Liver (tissue), 9 donors: ENCODE measurements around the gene TGM3. TPM values are rescaled to one million over a fixed set of nuclear protein-coding genes. Genes with fewer than 3 reads are reported as not detected.

Experiments
- DNase-seq: peaks from one replicate; pipeline ENCODE4 v3.0.0-alpha.2; 2017; ENCODE audit warnings: low spot score
- H3K27ac ChIP-seq, 2 donors: one replicate each; pipeline ENCODE4 v1.7.0; 2013; ENCODE audit warnings: inconsistent platforms in 2 of 2, low read length in 2 of 2, control low read depth in 1 of 2, low read depth in 1 of 2, mild to moderate bottlenecking in 1 of 2
- H3K27me3 ChIP-seq, 4 donors: one replicate each; pipeline versions ENCODE4 v1.6.1 to v1.7.0; 2013; ENCODE audit warnings: low read length in 3 of 4, inconsistent platforms in 1 of 4, mild to moderate bottlenecking in 1 of 4, moderate library complexity in 1 of 4; ENCODE audit not compliant: control insufficient read depth in 4 of 4, insufficient read depth in 4 of 4
- H3K36me3 ChIP-seq, 4 donors: one replicate each; pipeline versions ENCODE4 v1.6.1 to v1.7.0; 2013; ENCODE audit warnings: low read length in 3 of 4, mild to moderate bottlenecking in 3 of 4, low read depth in 1 of 4, moderate library complexity in 1 of 4; ENCODE audit not compliant: control insufficient read depth in 4 of 4, insufficient read depth in 3 of 4
- H3K4me1 ChIP-seq, 4 donors: one replicate each; pipeline versions ENCODE4 v1.6.1 to v1.7.0; 2013; ENCODE audit warnings: low read length in 3 of 4, mild to moderate bottlenecking in 3 of 4, moderate library complexity in 1 of 4; ENCODE audit not compliant: control insufficient read depth in 4 of 4, insufficient read depth in 4 of 4
- H3K4me3 ChIP-seq, 3 donors: one replicate each; pipeline versions ENCODE4 v1.6.1 to v1.7.0; 2013; ENCODE audit warnings: low read length in 3 of 3, control low read depth in 1 of 3, low read depth in 1 of 3, mild to moderate bottlenecking in 1 of 3
- H3K9ac ChIP-seq, 2 donors: one replicate each; pipeline ENCODE4 v1.7.0; 2013; ENCODE audit warnings: low read length in 2 of 2, mild to moderate bottlenecking in 2 of 2, moderate library complexity in 2 of 2, control low read depth in 1 of 2, low read depth in 1 of 2
- H3K9me3 ChIP-seq, 4 donors: one replicate each; pipeline versions ENCODE4 v1.6.1 to v1.7.0; 2013; ENCODE audit warnings: low read length in 3 of 4; ENCODE audit not compliant: control insufficient read depth in 4 of 4
- ATF3 ChIP-seq: IDR thresholded peaks from 2 replicates; pipeline ENCODE4 v1.6.1; 2016; ENCODE audit warnings: antibody characterized with exemption
- CTCF ChIP-seq: fragments of 150-350 bp; IDR thresholded peaks from 2 replicates; pipeline ENCODE4 v1.5.1; 2017; ENCODE audit warnings: improper control_type of control experiment, low read depth, low read length; ENCODE audit not compliant: missing input control
- EGR1 ChIP-seq, 2 donors: IDR thresholded peaks; 2 replicates each; pipeline ENCODE4 v1.6.1; 2016 to 2018; ENCODE audit warnings: antibody characterized with exemption in 2 of 2, low read depth in 2 of 2
- GABPA ChIP-seq, 2 donors: IDR thresholded peaks in 1 of 2; conservative IDR thresholded peaks in 1 of 2; 2 replicates each; pipeline ENCODE4 v1.6.1; 2016; ENCODE audit warnings: antibody characterized with exemption in 2 of 2, mild to moderate bottlenecking in 1 of 2, moderate library complexity in 1 of 2
- HNF4A ChIP-seq, 2 donors: conservative IDR thresholded peaks; 2 replicates each; pipeline ENCODE4 v1.6.1; 2016; ENCODE audit warnings: antibody characterized with exemption in 2 of 2, mild to moderate bottlenecking in 2 of 2
- HNF4G ChIP-seq: IDR thresholded peaks from 2 replicates; pipeline ENCODE4 v1.6.1; 2016; ENCODE audit warnings: antibody characterized with exemption
- NR2F2 ChIP-seq: IDR thresholded peaks from 2 replicates; pipeline ENCODE4 v1.6.1; 2016; ENCODE audit warnings: antibody characterized with exemption
- RAD21 ChIP-seq, 2 donors: IDR thresholded peaks; 2 replicates each; pipeline ENCODE4 v1.6.1; 2016; ENCODE audit warnings: antibody characterized with exemption in 2 of 2, mild to moderate bottlenecking in 2 of 2
- REST ChIP-seq: IDR thresholded peaks from 2 replicates; pipeline ENCODE4 v1.6.1; 2016; ENCODE audit warnings: antibody characterized with exemption, mild to moderate bottlenecking
- YY1 ChIP-seq: IDR thresholded peaks from 2 replicates; pipeline ENCODE4 v1.6.1; 2016; ENCODE audit warnings: antibody characterized with exemption, mild to moderate bottlenecking
- ZBTB33 ChIP-seq: IDR thresholded peaks from 2 replicates; pipeline ENCODE4 v1.6.1; 2016; ENCODE audit warnings: antibody characterized with exemption
- WGBS: extraction: QIAGEN DNeasy Blood & Tissue Kit; methylation state at CpG from one replicate; pipeline ENCODE4 v1.1.7; 2013; 5-methylcytosine and 5-hydroxymethylcytosine counted together
- polyA plus RNA-seq, 2 donors: library from polyadenylated mRNA; stranded (reverse) in 1 of 2; unstranded in 1 of 2; fragments of 200-250 nt in 1 of 2; fragments of >200 nt in 1 of 2; fragmentation: Nextera tagmentation in 1 of 2; extraction: Ambion mirVana in 1 of 2; gene quantifications; one replicate each; pipeline versions ENCODE4 v1.2.1 to v1.2.3, GENCODE V29; 2013 to 2015
- total RNA-seq, 2 donors: library from RNA; depleted of rRNA; stranded (reverse); fragments of >200 nt; gene quantifications; one replicate each; pipeline ENCODE4 v1.2.3, GENCODE V29; 2014
- donor health status: healthy.
- donor health status: healthy.
- donor health status: healthy.
- donor health status: healthy.
- donor health status: healthy.

TGM3 gene
- total and polyA plus RNA-seq, 4 donors, result 0.05 to 0.28 (median 0.08) TPM; not detected in 1

- no peak for DNase-seq
These were observed 69.3 kb downstream of the TGM3 start for GRCh38 chr20:2365091-2365490.

More at GRCh38 chr20:2365091-2365490, 69.3 kb downstream of the TGM3 start:
- 87% methylated on average over 2 of the region's 2 CpGs for WGBS
- Histone ChIP-seq H3K36me3 (no peaks in the 10 kb centered on the region), H3K27ac (no peak overlapping the region), H3K27me3 (peaks cover 0 to 4% (median 2%) of the 10 kb centered on the region in 4 donors), H3K9me3 (peaks cover 0 to 5% (median 3%) of the 10 kb centered on the region in 4 donors), H3K9ac (no peak overlapping the region), H3K4me1 (no peaks in the 10 kb centered on the region), H3K4me3 (no peak overlapping the region)
- TF ChIP-seq EGR1 (IDR thresholded peaks at IDR 0.05; ENCODE audit: low read depth in 2 of 2) (no peak), GABPA (IDR thresholded peaks at IDR 0.05 in 1 of 2, conservative IDR thresholded peaks at IDR 0.05 in 1 of 2) (no peak), HNF4G (no peak), CTCF (no peak), RAD21 (IDR thresholded peaks at IDR 0.05) (no peak), NR2F2 (no peak), ZBTB33 (no peak), REST (no peak), HNF4A (conservative IDR thresholded peaks at IDR 0.05) (no peak), ATF3 (no peak), YY1 (no peak)
